Erythroblast (primary cell): ENCODE measurements around the gene IFI44L.

Source experiments
- GATA1 ChIP-seq: IDR thresholded peaks from 2 replicates; pipeline ENCODE4 v1.6.1; 2011; ENCODE audit warnings: low read depth, mild to moderate bottlenecking, control low read depth, low read length, moderate library complexity
- POLR2A ChIP-seq: IDR thresholded peaks from 2 replicates; pipeline ENCODE4 v1.6.1; 2011; ENCODE audit warnings: mild to moderate bottlenecking, low read length

GRCh38 chr1:78607944-78608343, 12.3 kb upstream of the IFI44L start:
- TF ChIP-seq POLR2A = no peak
- no peak for TF ChIP-seq GATA1
